ENCODE results near the gene MAP2K2. TPM values are rescaled to one million over a fixed set of nuclear protein-coding genes. Genes with fewer than 3 reads are reported as not detected.

The MAP2K2 gene
- total RNA-seq, 1 donor from 2014 or later, result 124 TPM

DNA sequence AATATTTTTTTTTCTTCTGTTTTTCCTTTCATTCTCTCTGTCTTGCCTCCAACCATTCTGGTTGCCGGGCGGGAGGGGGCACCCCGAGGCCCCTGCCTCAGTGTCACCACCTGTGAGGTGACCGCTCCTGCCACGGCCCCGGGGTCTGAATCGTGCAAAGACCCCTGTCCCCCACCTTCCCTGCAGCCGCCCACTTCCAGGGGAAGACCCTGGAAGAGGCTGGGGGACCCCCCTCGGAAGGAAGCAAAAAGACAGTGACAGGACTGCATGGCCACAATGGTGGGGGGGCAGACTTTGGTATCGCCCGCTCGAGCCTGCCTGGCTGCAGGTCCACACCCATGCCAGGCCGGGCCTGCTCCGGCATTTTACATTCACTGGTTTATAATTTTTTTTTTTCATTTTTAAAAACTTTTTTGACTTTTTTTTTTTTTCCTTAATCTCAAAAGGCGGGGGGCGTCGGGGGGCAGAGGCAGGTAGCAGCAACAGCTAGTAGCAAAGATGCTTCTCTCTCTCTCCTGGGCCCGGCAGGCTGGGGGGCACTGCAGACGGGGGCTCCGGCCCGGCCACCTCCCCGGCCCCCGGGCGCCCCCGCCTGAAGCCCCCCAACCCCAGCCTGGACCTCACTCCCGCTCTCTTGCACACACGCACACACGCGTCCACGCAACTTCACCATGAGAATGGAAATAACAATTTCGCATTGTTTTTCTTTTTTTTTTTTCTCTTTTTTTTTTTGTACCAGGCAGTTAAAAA, 79.8 kb downstream of the MAP2K2 start:
- DNase-seq (ENCODE audit: low read depth), result no peak

DNA sequence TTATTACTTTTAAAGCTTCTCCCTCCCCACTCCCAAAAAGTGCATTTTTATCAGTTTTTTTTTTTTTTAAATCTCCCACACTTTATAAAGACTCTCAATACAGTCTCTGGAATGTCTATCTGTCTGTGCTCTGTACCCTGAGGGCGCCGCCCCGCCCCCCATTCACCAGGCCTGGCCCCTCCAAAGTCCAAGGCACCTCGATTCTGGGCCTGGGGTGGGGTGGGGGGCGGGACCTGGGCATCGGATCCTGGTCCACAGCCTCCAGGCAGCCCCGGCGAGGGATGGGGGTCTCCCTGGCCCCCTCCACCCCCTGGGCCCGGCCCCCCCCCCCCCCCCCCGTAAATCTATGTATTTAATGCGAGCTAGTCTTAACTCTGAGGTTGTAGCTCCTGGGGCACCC, 80.5 kb downstream of the MAP2K2 start:
- no peak for DNase-seq (ENCODE audit: low read depth)

DNA sequence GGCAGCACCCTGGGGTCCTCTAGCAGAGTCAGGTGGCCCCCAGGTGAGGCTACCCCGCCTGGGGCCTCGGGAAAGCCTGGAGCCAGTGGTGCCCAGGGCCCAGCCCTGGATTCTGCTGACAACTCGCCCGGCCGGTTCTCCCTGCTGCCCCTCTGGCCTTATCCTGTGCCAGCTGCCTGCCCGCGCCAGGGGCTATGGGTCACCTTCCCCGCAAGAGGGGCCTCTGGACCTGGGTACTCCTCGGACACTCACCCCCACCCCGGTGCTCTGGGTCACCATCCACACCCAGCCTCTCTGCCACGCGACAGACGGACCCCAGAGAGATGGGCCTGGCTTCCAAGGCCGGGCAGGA, 81.2 kb downstream of the MAP2K2 start:
- DNase-seq (ENCODE audit: low read depth), result no peak

DNA sequence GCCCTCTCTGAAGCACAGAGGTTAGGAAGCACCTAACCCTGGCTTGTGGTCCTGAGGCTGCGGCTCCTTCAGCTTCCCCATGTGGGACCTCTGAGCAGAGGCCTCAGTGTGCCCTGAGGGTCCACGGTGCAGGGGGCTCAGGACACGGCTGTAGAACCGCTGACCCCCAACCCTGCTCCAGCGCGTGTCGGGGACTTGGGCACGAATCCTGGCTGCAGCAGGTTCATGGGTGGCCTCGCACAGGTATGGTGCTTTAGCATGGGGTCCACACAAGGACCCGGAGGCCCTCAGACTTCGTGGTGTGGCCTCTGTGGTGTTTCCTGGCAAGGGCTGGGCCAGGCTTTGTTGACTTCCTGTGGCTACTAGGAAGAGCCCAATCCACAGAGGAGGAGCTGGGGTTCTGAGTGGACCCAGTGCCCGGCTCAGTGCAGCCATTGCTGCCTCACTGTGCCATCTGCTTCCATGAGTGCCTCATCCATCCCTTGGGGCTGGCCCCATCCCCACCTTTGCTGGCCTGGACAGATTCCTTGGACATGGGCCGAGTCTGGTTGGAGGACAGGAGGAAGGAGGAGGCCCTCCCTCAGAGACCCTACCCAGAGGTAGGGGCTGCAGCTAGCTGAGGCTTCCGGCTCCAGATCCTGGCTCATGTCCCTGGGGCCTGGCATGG, 81.7 kb downstream of the MAP2K2 start:
- no peak for DNase-seq (ENCODE audit: low read depth)

Other genes starting within 250 kb of the MAP2K2 start
- not detected in 2 replicates for gene ATCAY, start 243.4 kb downstream of the MAP2K2 start, total RNA-seq
- gene NMRK2, start 191.1 kb downstream of the MAP2K2 start, total RNA-seq, result not detected in 2 replicates
- gene DAPK3, start 153.0 kb downstream of the MAP2K2 start, total RNA-seq, result 217 and 258 TPM in 2 replicates
- gene EEF2, start 138.7 kb downstream of the MAP2K2 start, total RNA-seq, result 1,993 and 2,707 TPM in 2 replicates
- 13.2 and 31.2 TPM in 2 replicates for gene PIAS4, start 116.4 kb downstream of the MAP2K2 start, total RNA-seq
- 22.6 and 38.1 TPM in 2 replicates for gene ZBTB7A, start 57.2 kb downstream of the MAP2K2 start, total RNA-seq
- gene CREB3L3, start 29.5 kb upstream of the MAP2K2 start, total RNA-seq, result not detected in 2 replicates
- gene SIRT6, start 58.4 kb upstream of the MAP2K2 start, total RNA-seq, result 9.7 and 19.2 TPM in 2 replicates
- 1.7 TPM in 1 of 2 replicates, not detected in the other for gene ANKRD24, start 58.6 kb upstream of the MAP2K2 start, total RNA-seq
- 1.3 and 2.4 TPM in 2 replicates for gene EBI3, start 105.4 kb upstream of the MAP2K2 start, total RNA-seq
- gene YJU2, start 123.0 kb upstream of the MAP2K2 start, total RNA-seq, result 19.8 and 25.7 TPM in 2 replicates
- gene SHD, start 155.1 kb upstream of the MAP2K2 start, total RNA-seq, result not detected in 2 replicates
- not detected in 2 replicates for gene TMIGD2, start 178.3 kb upstream of the MAP2K2 start, total RNA-seq
- gene FSD1, start 180.5 kb upstream of the MAP2K2 start, total RNA-seq, result 1.0 and 5.6 TPM in 2 replicates
- gene STAP2, start 214.7 kb upstream of the MAP2K2 start, total RNA-seq, result 26.6 and 89.1 TPM in 2 replicates
- gene MPND, start 219.4 kb upstream of the MAP2K2 start, total RNA-seq, result 6.9 and 7.2 TPM in 2 replicates